HL-60 (cell line): ENCODE results near the gene ADGRB3.

Source experiments
- GABPA ChIP-seq: IDR thresholded peaks from 2 replicates; pipeline ENCODE4 v1.6.1; 2012; ENCODE audit warnings: low read depth
- POLR2AphosphoS5 ChIP-seq: IDR thresholded peaks from 2 replicates; pipeline ENCODE4 v1.6.1; 2012; ENCODE audit warnings: low read depth
- SPI1 ChIP-seq: IDR thresholded peaks from 2 replicates; pipeline ENCODE4 v1.6.1; 2012; ENCODE audit warnings: low read depth, mild to moderate bottlenecking, borderline replicate concordance
- TF ChIP-seq, protein P1 (sequence below): IDR thresholded peaks from one replicate; pipeline ENCODE4 v1.5.1; 2011; ENCODE audit warnings: low read length, control low read depth, inconsistent platforms; ENCODE audit not compliant: insufficient read depth
- TF ChIP-seq, protein P2 (sequence below): IDR thresholded peaks from 2 replicates; pipeline ENCODE4 v1.6.1; 2012; ENCODE audit warnings: low read depth; ENCODE audit not compliant: insufficient replicate concordance

DNA sequence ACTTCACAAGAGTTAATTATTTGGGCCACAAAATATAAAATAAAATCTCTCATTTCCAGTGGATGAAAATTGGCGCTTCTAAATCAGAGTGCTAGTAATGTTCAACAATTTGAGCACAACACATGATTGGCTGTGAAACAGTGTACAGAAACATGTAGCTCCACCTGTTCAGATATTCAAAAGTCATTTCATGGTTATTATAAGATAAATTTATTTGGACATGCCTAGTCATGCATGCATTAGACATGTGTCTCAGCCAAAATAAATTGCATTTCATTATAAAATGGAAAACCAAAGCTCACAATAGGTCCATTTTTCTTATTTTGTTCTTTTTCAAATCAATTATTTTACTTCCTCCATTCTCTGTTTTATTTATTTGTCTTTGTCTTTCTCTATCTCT lies 786.9 kb downstream of the ADGRB3 start:
- TF ChIP-seq POLR2AphosphoS5 (no peak), SPI1 (no peak), GABPA (no peak)
- TF ChIP-seq, protein P1, sequence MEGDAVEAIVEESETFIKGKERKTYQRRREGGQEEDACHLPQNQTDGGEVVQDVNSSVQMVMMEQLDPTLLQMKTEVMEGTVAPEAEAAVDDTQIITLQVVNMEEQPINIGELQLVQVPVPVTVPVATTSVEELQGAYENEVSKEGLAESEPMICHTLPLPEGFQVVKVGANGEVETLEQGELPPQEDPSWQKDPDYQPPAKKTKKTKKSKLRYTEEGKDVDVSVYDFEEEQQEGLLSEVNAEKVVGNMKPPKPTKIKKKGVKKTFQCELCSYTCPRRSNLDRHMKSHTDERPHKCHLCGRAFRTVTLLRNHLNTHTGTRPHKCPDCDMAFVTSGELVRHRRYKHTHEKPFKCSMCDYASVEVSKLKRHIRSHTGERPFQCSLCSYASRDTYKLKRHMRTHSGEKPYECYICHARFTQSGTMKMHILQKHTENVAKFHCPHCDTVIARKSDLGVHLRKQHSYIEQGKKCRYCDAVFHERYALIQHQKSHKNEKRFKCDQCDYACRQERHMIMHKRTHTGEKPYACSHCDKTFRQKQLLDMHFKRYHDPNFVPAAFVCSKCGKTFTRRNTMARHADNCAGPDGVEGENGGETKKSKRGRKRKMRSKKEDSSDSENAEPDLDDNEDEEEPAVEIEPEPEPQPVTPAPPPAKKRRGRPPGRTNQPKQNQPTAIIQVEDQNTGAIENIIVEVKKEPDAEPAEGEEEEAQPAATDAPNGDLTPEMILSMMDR, result no peak
- TF ChIP-seq, protein P2, sequence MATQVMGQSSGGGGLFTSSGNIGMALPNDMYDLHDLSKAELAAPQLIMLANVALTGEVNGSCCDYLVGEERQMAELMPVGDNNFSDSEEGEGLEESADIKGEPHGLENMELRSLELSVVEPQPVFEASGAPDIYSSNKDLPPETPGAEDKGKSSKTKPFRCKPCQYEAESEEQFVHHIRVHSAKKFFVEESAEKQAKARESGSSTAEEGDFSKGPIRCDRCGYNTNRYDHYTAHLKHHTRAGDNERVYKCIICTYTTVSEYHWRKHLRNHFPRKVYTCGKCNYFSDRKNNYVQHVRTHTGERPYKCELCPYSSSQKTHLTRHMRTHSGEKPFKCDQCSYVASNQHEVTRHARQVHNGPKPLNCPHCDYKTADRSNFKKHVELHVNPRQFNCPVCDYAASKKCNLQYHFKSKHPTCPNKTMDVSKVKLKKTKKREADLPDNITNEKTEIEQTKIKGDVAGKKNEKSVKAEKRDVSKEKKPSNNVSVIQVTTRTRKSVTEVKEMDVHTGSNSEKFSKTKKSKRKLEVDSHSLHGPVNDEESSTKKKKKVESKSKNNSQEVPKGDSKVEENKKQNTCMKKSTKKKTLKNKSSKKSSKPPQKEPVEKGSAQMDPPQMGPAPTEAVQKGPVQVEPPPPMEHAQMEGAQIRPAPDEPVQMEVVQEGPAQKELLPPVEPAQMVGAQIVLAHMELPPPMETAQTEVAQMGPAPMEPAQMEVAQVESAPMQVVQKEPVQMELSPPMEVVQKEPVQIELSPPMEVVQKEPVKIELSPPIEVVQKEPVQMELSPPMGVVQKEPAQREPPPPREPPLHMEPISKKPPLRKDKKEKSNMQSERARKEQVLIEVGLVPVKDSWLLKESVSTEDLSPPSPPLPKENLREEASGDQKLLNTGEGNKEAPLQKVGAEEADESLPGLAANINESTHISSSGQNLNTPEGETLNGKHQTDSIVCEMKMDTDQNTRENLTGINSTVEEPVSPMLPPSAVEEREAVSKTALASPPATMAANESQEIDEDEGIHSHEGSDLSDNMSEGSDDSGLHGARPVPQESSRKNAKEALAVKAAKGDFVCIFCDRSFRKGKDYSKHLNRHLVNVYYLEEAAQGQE, result no peak
